ENCODE measurements around the gene SNRNP200.

The SNRNP200 gene

DNA sequence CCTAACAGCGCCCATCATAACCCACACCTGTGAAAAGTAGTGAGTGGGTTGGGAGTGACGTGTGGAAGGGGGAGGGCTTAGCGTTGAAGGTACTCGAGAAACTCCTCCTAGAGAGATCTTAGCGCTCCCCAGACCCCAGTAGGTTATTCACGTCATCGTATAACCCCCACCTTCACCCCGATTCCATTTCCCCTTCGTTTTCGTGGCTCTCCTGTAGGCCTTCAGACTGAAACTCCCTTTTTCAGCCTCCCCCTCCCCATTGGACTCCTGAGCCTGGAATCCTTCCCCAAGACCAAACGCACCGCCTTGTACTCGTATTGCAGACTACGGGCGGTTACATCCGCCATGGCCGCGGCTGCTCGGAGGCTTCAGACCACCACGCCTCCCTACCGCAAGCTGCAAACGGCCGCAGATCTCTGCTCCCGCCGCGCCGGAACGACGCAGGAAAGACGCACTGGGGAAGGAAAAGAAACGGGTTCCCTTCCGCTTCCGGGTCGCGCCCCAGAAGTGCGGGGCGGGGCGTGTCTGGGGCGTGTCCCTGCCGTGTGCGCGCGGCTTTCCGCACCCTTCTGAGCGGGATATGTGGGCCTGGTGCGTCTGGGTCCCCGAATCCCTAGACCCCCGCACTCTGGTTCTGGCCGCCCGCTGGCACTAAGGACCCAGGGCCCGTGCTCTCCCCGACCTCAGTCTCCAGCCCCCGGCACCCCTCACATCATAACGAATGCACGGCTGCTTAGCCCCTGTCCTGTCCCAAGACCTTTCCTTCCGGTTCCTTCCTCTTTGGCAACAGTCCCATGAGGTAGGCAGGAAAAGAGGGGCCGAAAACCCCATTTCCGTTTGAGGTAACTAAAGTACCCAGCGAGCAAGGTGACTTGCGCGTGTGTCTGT is at the start of gene SNRNP200:
Gene SNRNP200, minus strand, starts transcription at position 456 of the 888 bp plus-strand sequence. Its CDS starts 109 bp downstream, at position 347.
- in situ Hi-C loops (cut with HindIII; ENCODE audit: low sequenced_read_pairs), result no loop called here

DNA sequence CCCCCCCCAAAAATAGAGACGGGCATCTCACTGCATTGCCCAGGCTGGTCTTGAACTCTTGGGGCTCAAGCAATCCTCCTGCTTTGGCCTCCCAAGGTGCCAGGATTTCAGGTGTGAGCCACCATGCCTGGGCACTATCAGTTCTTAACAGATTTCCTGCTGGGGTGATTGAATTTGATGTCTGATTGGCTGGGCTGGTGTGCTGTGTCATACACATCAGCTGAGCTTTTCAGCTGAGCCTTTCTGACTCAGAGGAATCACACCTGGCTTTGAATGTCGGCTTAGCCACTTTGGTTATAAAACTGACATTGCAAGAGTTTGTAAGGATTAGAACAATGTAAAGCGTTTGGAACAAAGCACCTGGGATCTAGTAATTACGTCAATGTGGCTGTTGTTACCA is 49.1 kb upstream of the SNRNP200 start:
- in situ Hi-C loops (cut with HindIII; ENCODE audit: low sequenced_read_pairs), result no loop called here

DNA sequence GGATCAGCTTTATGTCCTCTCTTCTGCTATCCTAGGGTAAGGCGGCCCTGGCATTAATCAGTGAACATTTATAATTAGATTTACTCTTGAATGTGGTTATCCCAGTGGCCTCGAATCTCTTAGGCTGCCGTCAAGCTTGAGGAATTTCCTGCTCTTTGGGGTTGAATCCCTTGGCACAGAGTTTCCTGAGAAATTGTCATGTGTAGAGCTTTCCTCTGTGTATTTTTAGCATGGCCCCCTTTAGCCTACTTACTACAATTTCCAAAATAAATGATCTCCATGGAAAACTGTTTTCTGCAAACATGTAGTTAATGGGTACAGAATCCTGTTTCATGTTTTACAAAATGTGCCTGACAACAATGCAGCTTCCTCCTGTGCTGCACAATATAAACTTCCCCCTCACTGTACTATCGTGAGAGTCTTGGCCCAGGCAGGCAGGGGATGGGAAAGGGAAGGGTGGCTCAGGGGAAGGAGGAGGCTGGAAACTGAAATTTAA is 48.3 kb upstream of the SNRNP200 start:
- in situ Hi-C loops (cut with HindIII; ENCODE audit: low sequenced_read_pairs), result no loop called here

DNA sequence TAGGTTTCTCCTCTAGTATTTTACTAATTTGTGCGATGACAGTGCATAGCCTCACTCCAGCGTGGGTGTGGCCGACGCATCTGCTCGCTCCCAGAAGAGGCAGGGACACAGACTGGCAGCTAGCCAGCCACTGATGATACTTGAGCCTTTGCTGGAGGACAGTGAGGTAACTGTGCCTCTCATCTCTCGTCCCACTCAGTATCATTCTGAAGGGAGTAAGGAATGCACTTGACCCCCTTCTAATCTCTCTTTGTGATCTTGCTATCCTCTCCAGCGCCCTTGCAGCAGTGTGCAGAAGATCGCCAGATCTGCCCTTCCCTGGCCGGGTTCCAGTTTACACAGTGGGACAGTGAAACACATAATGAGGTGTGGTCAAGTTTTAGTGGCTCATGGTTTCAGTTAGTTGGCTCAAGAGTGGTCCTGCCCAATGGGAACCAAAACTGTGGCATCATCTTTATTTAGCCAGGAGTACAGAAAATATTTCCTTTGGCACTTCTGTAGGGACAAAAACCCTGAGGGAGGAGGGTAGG is 47.8 kb upstream of the SNRNP200 start:
- in situ Hi-C loops (cut with HindIII; ENCODE audit: low sequenced_read_pairs), result no loop called here

DNA sequence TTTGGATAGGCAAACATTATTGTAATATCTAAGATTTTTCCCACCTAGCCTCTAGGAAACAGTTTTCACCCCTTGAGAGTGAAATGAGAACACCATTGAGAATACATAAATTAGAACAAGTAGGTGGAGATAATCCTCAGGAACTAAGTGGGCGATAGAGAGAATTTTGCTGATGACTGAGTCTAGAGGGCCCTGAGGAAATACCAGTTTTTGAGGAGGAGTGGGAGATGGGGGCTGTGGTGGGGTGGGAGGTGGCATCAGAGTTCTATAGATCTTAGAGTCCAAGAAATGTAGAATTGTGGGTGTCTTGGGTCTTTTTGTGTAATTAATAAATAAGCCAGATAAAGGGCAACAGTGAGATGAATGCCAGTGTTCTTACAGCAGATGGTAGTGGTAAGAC is 42.0 kb upstream of the SNRNP200 start:
- in situ Hi-C loops (cut with HindIII; ENCODE audit: low sequenced_read_pairs), result no loop called here

DNA sequence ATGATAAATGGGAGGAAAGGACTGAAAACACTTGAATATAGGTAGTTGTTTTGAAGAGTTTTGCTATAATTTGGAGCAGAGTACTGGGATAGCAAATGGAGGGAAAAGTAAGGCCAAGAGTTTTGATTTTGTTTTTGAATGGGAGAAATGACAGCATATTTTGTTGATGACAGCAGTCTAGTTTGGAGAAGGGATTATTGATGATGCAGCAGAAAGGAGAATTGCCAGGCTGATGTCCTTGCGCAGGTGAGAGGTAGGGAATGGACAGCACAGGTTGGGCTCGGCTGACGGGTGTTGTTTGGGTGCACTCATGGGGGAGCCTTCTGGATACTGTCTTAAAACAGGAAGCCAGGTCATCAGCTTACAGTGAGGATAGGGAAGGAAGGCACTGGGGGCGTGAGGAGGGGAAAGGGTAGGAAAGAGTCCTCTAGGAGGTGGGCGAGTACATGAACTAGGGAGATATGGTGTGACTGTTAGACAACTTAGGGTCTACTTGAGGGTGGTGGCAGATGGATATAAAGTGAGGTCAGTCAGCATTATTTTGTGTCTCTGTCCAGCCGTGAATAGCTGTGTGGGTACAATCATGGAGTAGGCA is 40.6 kb upstream of the SNRNP200 start:
- in situ Hi-C loops (cut with HindIII; ENCODE audit: low sequenced_read_pairs), result no loop called here

DNA sequence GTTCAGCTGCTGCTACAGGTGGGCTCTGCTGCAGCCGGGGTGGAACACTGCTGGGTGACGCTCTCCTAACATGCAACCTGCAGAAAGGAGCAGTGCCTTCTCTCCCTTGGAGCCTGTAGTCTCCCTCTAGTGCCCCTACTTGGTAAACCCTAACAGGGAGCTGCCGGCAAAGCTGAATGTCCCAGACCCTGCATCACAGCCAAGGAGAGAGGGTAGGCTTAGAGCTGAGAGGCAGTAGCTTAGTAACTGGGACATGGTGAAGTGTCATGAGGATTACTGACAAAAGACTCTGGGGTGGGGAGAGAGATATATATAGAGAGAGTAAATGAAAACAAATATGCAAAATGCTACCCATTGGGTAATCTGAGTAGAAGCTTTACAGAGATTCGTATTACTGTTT is 40.1 kb upstream of the SNRNP200 start:
- in situ Hi-C loops (cut with HindIII; ENCODE audit: low sequenced_read_pairs), result no loop called here

DNA sequence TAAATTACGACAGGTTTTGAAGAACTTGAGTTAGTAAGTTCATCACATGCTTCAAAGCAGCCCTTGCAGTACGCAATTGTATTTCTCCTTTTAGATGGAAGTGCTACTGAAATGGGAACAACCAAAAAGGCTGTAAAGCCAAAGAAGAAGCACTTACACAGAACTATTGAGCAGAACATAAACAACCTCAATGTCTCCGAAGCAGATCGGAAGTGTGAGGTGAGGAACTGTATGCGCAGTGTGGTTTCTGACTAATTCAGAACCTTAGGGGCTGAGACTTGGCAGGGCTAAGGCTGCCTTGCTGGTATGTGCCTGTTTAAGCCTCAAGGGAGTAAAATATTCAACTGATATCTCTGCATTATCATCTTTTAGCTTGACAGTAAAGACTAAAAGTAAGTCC is 38.7 kb upstream of the SNRNP200 start:
- in situ Hi-C loops (cut with HindIII; ENCODE audit: low sequenced_read_pairs), result no loop called here

DNA sequence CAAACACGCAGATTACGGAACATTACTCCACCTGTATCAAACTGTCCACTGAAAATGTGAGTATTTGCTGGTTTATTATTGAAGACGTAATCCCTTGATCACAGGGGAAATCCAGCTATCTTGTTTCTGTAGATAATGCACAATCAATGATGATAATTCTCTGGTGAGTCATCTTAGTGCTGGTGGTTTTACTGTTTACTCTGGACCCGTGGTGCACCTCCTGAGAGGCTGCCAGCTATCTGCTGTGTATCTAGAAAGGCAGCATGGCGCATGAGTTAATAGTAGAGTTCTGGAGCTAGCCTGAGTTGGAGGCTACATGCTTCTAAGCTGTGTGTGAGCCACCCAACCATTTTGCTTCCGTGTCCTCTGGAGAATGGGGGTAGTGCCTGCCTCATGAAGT is 36.7 kb upstream of the SNRNP200 start:
- in situ Hi-C loops (cut with HindIII; ENCODE audit: low sequenced_read_pairs), result no loop called here

DNA sequence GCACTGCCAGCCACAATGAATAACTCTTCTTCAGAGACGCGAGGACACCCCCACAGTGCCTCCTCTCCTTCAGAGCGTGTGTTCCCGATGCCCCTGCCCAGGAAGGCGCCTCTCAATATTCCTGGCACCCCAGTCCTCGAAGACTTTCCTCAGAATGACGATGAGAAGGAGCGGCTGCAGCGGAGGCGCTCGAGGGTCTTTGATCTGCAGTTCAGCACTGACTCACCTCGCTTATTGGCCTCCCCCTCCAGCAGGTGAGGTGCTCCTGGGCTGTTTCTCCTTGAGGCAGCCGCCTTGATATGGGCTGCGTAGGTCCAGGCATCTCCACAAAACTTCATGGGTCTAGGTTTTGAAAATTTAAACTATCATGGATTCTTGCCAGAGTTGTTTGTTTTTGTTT is 36.3 kb upstream of the SNRNP200 start:
- in situ Hi-C loops (cut with HindIII; ENCODE audit: low sequenced_read_pairs), result no loop called here

DNA sequence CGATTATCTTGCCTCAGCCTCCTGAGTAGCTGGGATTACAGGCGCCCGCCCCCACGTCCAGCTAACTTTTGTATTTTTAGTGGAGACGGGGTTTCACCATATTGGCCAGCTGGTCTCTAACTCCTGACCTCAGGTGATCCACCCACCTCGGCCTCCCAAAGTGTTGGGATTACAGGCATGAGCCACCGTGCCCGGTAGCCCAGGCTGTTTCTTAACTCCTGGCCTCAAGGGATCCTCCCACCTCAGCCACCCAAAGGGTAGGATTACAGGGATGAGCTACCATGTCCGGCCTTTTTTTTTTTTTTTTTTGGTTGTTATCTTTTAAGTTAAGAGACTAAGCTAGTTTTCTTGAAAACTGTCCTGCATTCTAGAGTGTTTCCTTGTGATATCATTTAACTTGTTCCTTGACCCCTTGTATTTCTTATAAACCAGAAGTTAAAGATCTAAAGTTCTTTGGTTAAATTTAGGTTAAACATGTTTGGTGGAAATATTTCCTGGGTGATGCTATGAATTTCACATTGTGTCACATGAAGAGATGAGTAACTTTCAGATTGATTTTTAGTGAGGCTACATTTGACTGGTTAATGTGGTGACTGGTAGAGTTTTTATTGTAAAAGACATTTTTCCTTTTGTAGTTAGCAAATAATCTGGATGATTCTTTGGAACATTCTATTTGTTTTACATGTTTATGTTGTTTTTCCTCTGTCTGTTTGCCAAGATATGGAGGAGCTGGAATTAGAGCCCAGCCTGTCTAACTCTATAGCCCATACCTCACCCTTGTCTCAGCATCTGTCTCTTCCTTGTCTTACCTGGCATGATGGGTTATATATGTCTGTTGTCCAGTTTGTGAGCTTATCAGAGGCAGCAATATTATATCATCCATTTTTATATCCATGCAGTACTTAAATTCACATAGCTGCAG is 35.4 kb upstream of the SNRNP200 start:
- in situ Hi-C loops (cut with HindIII; ENCODE audit: low sequenced_read_pairs), result no loop called here

DNA sequence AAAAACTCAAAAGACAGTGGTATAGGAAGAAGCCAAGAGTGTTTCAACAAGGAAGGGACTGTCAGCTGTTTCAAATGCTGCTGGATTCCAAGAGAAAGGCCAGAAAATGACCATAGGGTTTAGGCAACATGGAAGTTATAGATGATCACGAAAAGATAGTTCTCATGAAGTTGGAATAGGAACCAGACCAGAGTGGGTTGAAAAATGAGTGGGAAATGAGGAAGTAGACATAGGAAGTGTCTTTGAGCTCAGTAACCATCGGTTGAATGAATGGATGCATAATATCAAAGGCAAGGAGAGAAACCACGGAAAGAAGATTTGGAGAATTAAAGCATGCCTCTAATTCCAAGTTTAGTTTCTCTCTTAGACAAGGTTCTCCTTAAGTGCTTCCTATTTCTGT is 31.5 kb upstream of the SNRNP200 start:
- in situ Hi-C loops (cut with HindIII; ENCODE audit: low sequenced_read_pairs), result no loop called here

DNA sequence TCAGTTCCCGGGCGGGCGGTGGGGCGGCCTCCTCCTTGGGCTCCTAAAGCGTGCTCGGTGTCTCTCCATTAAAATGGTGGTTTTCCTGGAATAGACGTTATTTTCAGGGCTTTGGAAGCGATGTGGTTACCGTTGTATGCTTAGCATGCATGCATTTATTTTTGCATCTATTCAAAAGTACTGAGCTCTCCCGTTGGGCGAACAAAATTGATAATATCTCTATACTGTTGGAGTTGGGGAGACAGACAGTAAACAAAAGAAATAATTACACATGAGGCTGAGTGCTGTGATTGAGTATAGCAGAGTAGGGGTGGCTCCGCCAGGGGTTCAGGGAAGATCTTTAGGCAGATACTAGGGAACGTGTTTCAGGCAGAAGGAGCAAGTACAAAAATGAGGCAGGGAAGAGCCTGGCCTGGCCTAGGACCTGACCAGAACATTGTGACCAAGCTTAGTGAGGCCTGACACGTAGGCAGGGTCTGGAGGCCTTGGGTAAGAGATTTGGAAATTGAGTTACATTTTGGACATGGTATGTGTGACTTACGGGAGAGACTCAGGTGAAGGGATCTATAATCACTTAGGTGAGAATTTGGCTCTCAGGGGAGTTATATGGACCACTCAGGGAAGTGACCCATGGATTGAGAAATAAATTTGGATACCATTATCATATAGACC is 30.9 kb upstream of the SNRNP200 start:
- in situ Hi-C loops (cut with HindIII; ENCODE audit: low sequenced_read_pairs), result no loop called here

DNA sequence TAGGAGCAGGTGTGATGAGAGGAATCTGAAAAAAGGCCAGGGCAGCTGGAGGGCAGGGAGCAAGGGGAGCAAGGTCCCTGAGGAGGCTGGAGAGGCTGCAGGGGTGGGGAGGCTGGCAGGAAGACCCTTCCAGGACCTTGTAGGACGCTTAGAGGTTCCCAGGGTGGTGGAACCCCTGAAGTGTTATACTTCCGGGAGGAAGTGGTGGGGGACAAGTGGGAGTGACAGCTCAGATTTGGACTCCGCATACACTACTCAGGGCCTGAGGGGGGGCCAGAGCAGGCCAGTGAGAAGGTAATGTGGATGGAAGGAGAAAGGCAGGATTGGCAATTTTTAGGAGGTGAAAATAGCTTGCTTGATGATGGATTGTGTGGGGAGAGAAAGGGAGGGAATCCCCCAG is 28.4 kb upstream of the SNRNP200 start:
- in situ Hi-C loops (cut with HindIII; ENCODE audit: low sequenced_read_pairs), result no loop called here

DNA sequence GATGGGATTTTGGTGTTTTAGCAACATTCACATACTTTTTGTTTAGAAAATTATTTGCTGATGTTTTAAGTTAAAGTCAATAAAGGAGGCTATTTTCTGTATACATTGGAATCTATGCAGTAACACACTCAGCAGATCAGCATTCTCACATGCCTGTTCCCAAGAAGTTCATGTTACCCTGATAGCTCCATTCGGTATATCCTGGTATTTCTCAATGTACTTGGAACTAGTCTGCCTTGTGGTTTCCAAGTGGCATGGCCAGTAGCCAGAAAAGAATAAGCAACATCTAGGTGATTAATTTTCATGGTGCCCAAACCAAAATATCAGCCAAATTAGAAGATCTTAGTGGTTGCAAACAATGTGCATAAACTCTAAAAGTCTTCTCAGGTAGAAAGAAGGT is 25.1 kb upstream of the SNRNP200 start:
- in situ Hi-C loops (cut with HindIII; ENCODE audit: low sequenced_read_pairs), result no loop called here

DNA sequence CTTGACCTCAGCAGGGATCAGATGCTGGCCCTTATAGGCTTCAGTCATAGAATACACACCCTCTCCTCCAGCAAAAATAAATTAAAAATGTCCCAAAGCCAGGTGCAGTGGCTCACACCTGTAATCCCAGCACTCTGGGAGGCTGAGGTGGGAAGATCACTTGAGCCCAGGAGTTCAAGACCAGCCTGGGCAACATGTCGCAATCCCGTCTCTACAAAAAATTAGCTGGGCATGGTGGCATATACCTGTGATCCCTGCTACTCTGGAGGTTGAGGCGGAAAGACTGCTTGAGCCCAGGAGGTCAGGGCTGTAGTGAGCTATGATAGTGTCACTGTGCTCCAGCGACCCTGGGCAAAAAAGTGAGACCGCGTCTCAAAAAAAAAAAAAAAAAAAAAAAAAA is 24.5 kb upstream of the SNRNP200 start:
- in situ Hi-C loops (cut with HindIII; ENCODE audit: low sequenced_read_pairs), result no loop called here

DNA sequence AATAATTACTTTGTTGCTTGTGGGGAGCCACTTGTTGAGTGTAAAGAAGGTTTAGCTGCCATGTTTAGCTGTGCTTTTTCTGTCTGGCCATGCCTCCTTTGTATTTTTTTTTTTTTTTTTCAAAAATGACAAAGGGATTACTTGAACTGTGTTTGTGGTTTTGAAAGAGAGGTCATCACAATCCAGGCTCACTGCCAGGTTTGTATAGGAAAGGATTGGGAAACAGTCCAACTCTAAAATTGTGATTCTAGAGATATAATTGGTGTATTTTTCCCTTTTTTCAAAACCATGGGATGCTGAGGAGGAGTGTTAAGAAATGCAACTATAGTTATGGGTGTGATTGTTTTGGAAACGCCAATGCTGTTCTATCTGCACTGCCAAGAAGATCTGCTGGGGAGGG is 24.1 kb upstream of the SNRNP200 start:
- in situ Hi-C loops (cut with HindIII; ENCODE audit: low sequenced_read_pairs), result no loop called here

DNA sequence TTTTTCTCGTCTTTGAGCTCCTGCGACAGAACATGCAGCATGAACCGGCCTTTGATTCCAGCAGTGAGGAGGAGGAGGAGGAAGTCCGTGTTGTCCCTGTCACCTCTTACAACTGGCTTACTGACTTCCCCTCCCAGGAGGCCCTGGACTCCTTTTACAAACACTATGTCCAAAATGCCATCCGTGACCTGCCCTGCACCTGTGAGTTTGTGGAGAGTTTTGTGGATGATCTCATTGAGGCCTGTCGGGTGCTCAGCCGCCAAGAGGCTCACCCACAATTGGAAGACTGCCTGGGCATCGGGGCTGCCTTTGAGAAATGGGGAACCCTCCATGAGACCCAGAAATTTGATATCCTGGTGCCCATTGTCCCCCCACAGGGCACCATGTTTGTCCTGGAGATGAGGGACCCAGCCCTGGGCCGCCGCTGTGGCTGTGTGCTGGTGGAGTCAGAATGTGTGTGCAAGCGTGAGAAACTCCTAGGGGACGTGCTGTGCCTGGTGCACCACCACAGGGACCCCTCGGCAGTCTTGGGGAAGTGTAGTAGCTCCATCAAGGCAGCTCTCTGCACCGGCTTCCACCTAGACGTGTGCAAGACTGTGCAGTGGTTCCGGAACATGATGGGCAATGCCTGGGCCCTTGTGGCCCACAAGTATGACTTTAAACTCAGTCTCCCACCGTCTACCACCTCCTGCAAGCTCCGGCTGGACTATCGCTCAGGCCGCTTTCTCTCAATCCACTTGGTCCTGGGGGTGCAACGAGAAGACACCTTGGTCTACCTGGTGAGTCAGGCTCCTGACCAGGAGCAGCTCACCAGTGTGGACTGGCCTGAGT is 21.9 kb upstream of the SNRNP200 start:
- in situ Hi-C loops (cut with HindIII; ENCODE audit: low sequenced_read_pairs), result no loop called here

DNA sequence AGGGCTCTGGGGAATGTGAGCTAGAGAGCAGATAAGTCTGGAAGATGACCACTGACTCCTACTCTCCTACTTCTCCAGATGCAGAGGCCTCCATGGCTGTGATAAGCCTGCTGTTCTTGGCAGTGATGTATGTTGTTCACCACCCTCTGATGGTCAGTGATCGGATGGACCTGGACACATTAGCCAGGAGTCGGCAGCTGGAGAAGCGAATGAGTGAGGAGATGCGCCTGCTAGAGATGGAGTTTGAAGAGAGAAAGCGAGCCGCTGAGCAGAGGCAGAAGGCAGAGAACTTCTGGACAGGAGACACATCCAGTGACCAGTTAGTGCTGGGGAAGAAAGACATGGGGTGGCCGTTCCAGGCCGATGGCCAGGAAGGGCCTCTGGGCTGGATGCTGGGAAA is 21.2 kb upstream of the SNRNP200 start:
- in situ Hi-C loops (cut with HindIII; ENCODE audit: low sequenced_read_pairs), result no loop called here

DNA sequence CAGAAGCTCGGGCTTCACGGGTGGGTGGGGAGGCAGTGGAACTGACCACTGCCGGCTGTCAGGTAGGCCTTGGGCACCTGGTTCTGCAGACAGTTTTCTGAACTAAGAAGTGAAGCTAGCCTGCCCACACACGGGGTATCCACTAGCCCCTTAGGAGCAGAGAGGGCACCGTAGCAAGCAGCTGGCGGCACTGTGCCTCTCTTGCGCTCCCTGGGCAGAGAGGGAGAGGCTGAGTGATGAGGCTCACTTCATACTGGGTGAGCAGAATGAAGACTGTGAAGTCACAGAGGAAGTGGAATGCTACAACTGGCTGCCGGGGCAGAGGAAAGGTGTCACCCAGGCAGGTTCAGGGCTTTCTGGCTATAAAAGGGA is 20.5 kb upstream of the SNRNP200 start:
- in situ Hi-C loops (cut with HindIII; ENCODE audit: low sequenced_read_pairs), result no loop called here

Measured in endothelial cell of hepatic sinusoid (primary cell).